K562 (cell line): Measurements from ENCODE around the gene NAP1L4. TPM values are rescaled to one million over a fixed set of nuclear protein-coding genes. Genes with fewer than 3 reads are reported as not detected.

Source experiments
- ATAC-seq: fragments of 200-7000 bp; cut with Tn5 transposase; 3 replicates; pipeline ENCODE4 v1.9.1; 2020; ENCODE audit warnings: moderate library complexity
- BruUV-seq: library from RNA; stranded (reverse); fragments of 400-500 nt; replicated peaks from 2 replicates; lab custom pipeline; 2021; lab: Mats Ljungman, UMichigan
- CTCF ChIA-PET: fragments of 300-600 bp; formaldehyde crosslinking; extraction: SDS; loops from one replicate; lab custom pipeline; 2021; ENCODE audit warnings: low intra/inter-chr PET ratio; lab: Yijun Ruan, JAX
- POLR2A ChIA-PET: fragments of 300-600, 350-650 bp; sonication (Branson Sonifier 250); formaldehyde crosslinking; extraction: SDS; loops from one replicate; lab custom pipeline; 2021; ENCODE audit warnings: antibody characterized with exemption, inconsistent platforms; lab: Yijun Ruan, JAX
- DNase-seq, 4 experiments: peaks; one replicate each; pipeline versions ENCODE4 v3.0.0 to v3.0.0-alpha.2; 2011 to 2018; ENCODE audit warnings: low spot score in 3 of 4, mixed read lengths in 3 of 4; ENCODE audit errors: extremely low read depth in 1 of 4
- FAIRE-seq: peaks from 2 replicates; lab custom pipeline; 2011; peaks lifted over from hg19 to GRCh38; lab: Jason Lieb, UNC
- H2AFZ ChIP-seq: 2 replicates; pipeline ENCODE4 v1.6.0; 2011; ENCODE audit warnings: low read depth, low read length, control low read depth, inconsistent platforms
- H3K27ac ChIP-seq: fragments of 200-600 bp; 3 replicates; pipeline ENCODE4 v1.8.0; 2011; ENCODE audit warnings: low read depth, mild to moderate bottlenecking, control low read depth, inconsistent platforms, low read length, moderate library complexity, mixed read lengths; ENCODE audit errors: extremely low read depth
- H3K27me3 ChIP-seq, 2 experiments: fragments of 300-600 bp in 1 of 2; 2 replicates in 1 of 2; 3 replicates in 1 of 2; pipeline versions ENCODE4 v1.6.0 to v1.8.0; 2011; ENCODE audit warnings: inconsistent platforms in 2 of 2, low read length in 2 of 2, mild to moderate bottlenecking in 1 of 2, mixed read lengths in 1 of 2, moderate library complexity in 1 of 2; ENCODE audit not compliant: control insufficient read depth in 2 of 2, insufficient read depth in 2 of 2
- H3K36me3 ChIP-seq: fragments of 300-600 bp; 3 replicates; pipeline ENCODE4 v1.8.0; 2011; ENCODE audit warnings: mild to moderate bottlenecking, low read length, inconsistent platforms; ENCODE audit not compliant: control insufficient read depth, insufficient read depth
- H3K4me1 ChIP-seq, 2 experiments: fragments of 200-600 bp in 1 of 2; replicated peaks in 1 of 2; 2 replicates in 1 of 2; 3 replicates in 1 of 2; pipeline versions ENCODE4 v1.5.1 to v1.8.0; 2011; ENCODE audit warnings: inconsistent platforms in 2 of 2, low read length in 2 of 2, mild to moderate bottlenecking in 1 of 2, mixed read lengths in 1 of 2, moderate library complexity in 1 of 2; ENCODE audit not compliant: control insufficient read depth in 2 of 2, insufficient read depth in 2 of 2
- H3K4me2 ChIP-seq: 2 replicates; pipeline ENCODE4 v1.6.1; 2011; ENCODE audit warnings: low read length, control low read depth, inconsistent platforms, mixed read lengths; ENCODE audit not compliant: insufficient read depth
- H3K4me3 ChIP-seq: fragments of 200-600 bp; sonication (generic), shearing (Covaris generic); 2 replicates; pipeline ENCODE4 v1.5.1; 2016; ENCODE audit warnings: control low read depth, inconsistent platforms
- H3K79me2 ChIP-seq: fragments of 200-600 bp; 3 replicates; pipeline ENCODE4 v1.8.0; 2011; ENCODE audit warnings: low read length, inconsistent platforms; ENCODE audit not compliant: control insufficient read depth, insufficient read depth
- H3K9ac ChIP-seq, 2 experiments: 2 replicates each; pipeline versions ENCODE4 v1.6.0 to v1.6.1; 2011; ENCODE audit warnings: low read depth in 2 of 2, low read length in 2 of 2, control low read depth in 1 of 2, inconsistent platforms in 1 of 2, mild to moderate bottlenecking in 1 of 2, mixed read lengths in 1 of 2; ENCODE audit not compliant: insufficient read depth in 1 of 2
- H3K9me1 ChIP-seq: one replicate; pipeline ENCODE4 v1.6.0; 2011; ENCODE audit warnings: inconsistent platforms, mild to moderate bottlenecking, low read length, moderate library complexity; ENCODE audit not compliant: control insufficient read depth, insufficient read depth
- H3K9me3 ChIP-seq: replicated peaks from 2 replicates; pipeline ENCODE4 v1.5.1; 2011; ENCODE audit warnings: low read depth, low read length, inconsistent platforms; ENCODE audit not compliant: control insufficient read depth, insufficient read depth
- H4K20me1 ChIP-seq: replicated peaks from 2 replicates; pipeline ENCODE4 v1.6.1; 2011; ENCODE audit warnings: low read length, inconsistent platforms, mixed read lengths; ENCODE audit not compliant: control insufficient read depth, insufficient read depth
- BHLHE40 ChIP-seq: IDR thresholded peaks from 2 replicates; pipeline ENCODE4 v1.6.1; 2011; ENCODE audit warnings: low read length, improper control_type of control experiment
- BRD9 ChIP-seq: fragments of 450-650 bp; IDR thresholded peaks from 2 replicates; pipeline ENCODE4 v1.6.1; 2018; ENCODE audit warnings: low read depth; ENCODE audit not compliant: partially characterized antibody
- FOXJ2 ChIP-seq: fragments of 200-800 bp; sonication (Bioruptor generic); IDR thresholded peaks from 2 replicates; pipeline ENCODE4 v1.6.1; 2016; ENCODE audit warnings: missing genetic modification characterization, missing compliant biosample characterization
- NFIC ChIP-seq: fragments of 450-650 bp; IDR thresholded peaks from 2 replicates; pipeline ENCODE4 v1.6.1; 2017; ENCODE audit warnings: mild to moderate bottlenecking, inconsistent platforms
- POLR2A ChIP-seq: fragments of 450-650 bp; conservative IDR thresholded peaks from 2 replicates; pipeline ENCODE4 v1.6.1; 2016
- ZC3H8 ChIP-seq: fragments of 450-650 bp; IDR thresholded peaks from 2 replicates; pipeline ENCODE4 v1.6.1; 2017
- WGBS: fragments of 100-300 bp; shearing (Covaris generic); methylation state at CpG from one replicate; pipeline ENCODE4 v1.1.6; 2016; ENCODE audit warnings: low coverage, mixed read lengths; ENCODE audit not compliant: insufficient coverage; ENCODE audit errors: missing lambda C conversion rate; 5-methylcytosine and 5-hydroxymethylcytosine counted together
- in situ Hi-C: fragments of 300-500 bp; cut with MboI; formaldehyde crosslinking; loops from 4 replicates; pipeline ENCODE4 v1.15.0; 2018; ENCODE audit warnings: inconsistent platforms, mixed read lengths
- intact Hi-C: fragments of 100-400 bp; cut with micrococcal nuclease; formaldehyde crosslinking; loops from 2 replicates; pipeline ENCODE4 v1.14.2; 2022
- polyA plus RNA-seq, 8 experiments: library from polyadenylated mRNA; depleted of rRNA in 4 of 8; stranded (reverse) in 5 of 8; unstranded in 3 of 8; fragments of >200 nt; fragmentation: Nextera tagmentation in 2 of 8; fragmentation: Illumina TruSeq in 1 of 8; extraction: Ambion mirVana in 2 of 8; extraction: Trizol in 1 of 8; gene quantifications; 2 replicates each; pipeline versions ENCODE4 v1.2.1 to v1.2.3, GENCODE V29; 2011 to 2014; ENCODE audit warnings: inconsistent platforms in 1 of 8, missing spikeins in 1 of 8
- total RNA-seq, 7 experiments: library from RNA; depleted of rRNA in 6 of 7; stranded (reverse); fragments of >200 nt in 6 of 7; fragmentation: Illumina TruSeq in 2 of 7; extraction: Trizol in 2 of 7; gene quantifications; 2 replicates each; pipeline versions ENCODE4 v1.2.1 to v1.2.3, GENCODE V29; 2011 to 2021; ENCODE audit warnings: low replicate concordance in 1 of 7
- TF ChIP-seq, protein P1 (sequence below): fragments of 250-450 bp; sonication (Bioruptor Pico); IDR thresholded peaks from 2 replicates; pipeline ENCODE4 v1.9.0; 2021; ENCODE audit warnings: mild to moderate bottlenecking
- TF ChIP-seq, protein P2 (sequence below), 2 experiments: fragments of 250-450 bp in 1 of 2; fragments of 450-650 bp in 1 of 2; sonication (Bioruptor Pico) in 1 of 2; IDR thresholded peaks; 2 replicates each; pipeline versions ENCODE4 v1.6.1 to v1.8.0; 2016 to 2021; ENCODE audit warnings: mild to moderate bottlenecking in 2 of 2, moderate library complexity in 2 of 2, missing compliant biosample characterization in 1 of 2, missing genetic modification characterization in 1 of 2
- TF ChIP-seq, protein P3 (sequence below), 2 experiments: fragments of 450-650 bp; formaldehyde crosslinking in 1 of 2; IDR thresholded peaks; 2 replicates each; pipeline versions ENCODE4 v1.4.0 to v1.6.1; 2014 to 2020; ENCODE audit warnings: mild to moderate bottlenecking in 2 of 2, borderline replicate concordance in 1 of 2, low read depth in 1 of 2
- TF ChIP-seq, protein P4 (sequence below), 2 experiments: IDR thresholded peaks; 2 replicates each; pipeline ENCODE4 v1.6.1; 2011; ENCODE audit warnings: borderline replicate concordance in 1 of 2, control low read depth in 1 of 2, low read depth in 1 of 2, low read length in 1 of 2, mild to moderate bottlenecking in 1 of 2, mixed read lengths in 1 of 2, moderate library complexity in 1 of 2; ENCODE audit not compliant: insufficient read depth in 1 of 2, insufficient read length in 1 of 2, poor library complexity in 1 of 2, severe bottlenecking in 1 of 2; ENCODE audit errors: extremely low read depth in 1 of 2

NAP1L4 gene
- total and polyA plus RNA-seq, 9 of the 15 experiments (the other 6 are each of a cell fraction or from before 2014, with no cell fraction given), result 34.1 to 237 (median 179) TPM

DNA sequence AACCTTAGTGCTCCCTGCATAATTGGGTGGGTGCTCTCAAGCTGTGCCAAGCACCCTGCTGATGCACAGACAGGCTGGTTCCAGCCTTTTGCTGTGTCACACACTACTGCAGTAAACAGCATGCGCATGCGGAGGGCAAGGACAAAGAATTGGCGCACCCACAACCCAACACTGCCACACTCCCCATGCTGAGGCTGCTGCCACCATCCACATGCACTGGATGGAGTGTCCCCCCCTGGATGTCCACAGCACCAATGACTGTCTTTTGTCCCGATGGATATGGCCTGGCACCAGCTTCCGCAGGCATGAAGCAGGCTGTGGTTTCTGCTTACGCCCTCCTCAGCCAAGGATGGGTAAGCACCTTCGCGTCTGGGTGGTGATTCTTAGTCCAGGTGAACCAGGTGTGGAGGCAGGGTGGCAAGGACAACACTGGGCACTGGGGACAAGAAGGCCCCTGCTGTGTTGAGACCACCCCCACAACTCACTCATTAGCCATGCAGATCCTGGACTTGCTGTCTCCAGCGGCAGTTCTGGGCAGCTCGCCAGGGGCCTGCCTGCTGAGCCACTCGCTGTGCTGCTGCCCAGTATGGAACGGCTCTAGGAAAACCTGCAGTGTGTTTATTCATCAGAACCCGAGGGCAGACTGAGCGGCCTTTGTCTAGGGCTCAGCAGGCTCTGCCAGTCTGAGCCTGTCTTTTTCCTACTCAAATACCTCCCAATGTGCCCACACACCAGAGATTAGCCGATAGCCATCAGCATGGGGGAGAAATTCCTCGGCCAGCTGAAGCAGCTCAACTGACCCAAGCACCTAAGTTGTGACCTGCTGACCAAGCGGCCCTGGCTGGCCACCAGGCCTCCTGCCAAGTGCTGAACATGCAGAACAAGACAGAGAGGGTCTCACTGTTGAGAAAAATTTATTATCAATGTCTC, 8.2 kb upstream of the NAP1L4 start:
- Histone ChIP-seq H3K9ac (peak overlapping the region in 1 of 2 experiments; percentile 73; a peak in 1 of 4 replicates), H4K20me1 (no peaks in the 10 kb centered on the region), H3K4me3 (no peak overlapping the region), H3K27ac (no peak overlapping the region), H3K9me3 (no peaks in the 10 kb centered on the region), H3K36me3 (peaks cover 50% of the 10 kb centered on the region; the same call in 2 of the 3 replicates), H3K4me1 (peaks cover 0 to 6% of the 10 kb centered on the region in 2 experiments; a peak in 2 of 5 replicates), H3K9me1 (peaks cover 2% of the 10 kb centered on the region), H3K27me3 (no peaks in the 10 kb centered on the region), H2AFZ (no peak overlapping the region), H3K4me2 (no peak overlapping the region), H3K79me2 (no peaks in the 10 kb centered on the region)
- BruUV-seq, result no TSS peak
- ChIA-PET POLR2A (interaction anchor here (0.7 to 2.8 kb wide), 7 partner anchors 9 to 459 kb away, joined by 3 to 15 read pairs (median 3); partner anchors contain the start of genes NAP1L4 and PHLDA2), CTCF (no interaction called here)
- in situ Hi-C loops (no loop called here), intact Hi-C loops (no loop called here)
- WGBS, result 83% methylated on average over 17 of the region's 17 CpGs
- FAIRE-seq, result no peak
- no peak for ATAC-seq
- DNase-seq, result no peak
- TF ChIP-seq, protein P1, sequence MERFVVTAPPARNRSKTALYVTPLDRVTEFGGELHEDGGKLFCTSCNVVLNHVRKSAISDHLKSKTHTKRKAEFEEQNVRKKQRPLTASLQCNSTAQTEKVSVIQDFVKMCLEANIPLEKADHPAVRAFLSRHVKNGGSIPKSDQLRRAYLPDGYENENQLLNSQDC (CRISPR knock-in tag), result no peak
- peak; percentile 43 for TF ChIP-seq NFIC
- no peak for TF ChIP-seq BRD9
- TF ChIP-seq BHLHE40, result no peak
- TF ChIP-seq FOXJ2, result no peak
- TF ChIP-seq, protein P2, sequence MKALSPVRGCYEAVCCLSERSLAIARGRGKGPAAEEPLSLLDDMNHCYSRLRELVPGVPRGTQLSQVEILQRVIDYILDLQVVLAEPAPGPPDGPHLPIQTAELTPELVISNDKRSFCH (CRISPR knock-in tag; IDR thresholded peaks at IDR 0.05), result no peak
- TF ChIP-seq, protein P2 (tag; IDR thresholded peaks at IDR 0.05), result no peak
- TF ChIP-seq POLR2A, result 0 out of 2 replicates have a peak, but pooled peaks have one; percentile 24
- no peak for TF ChIP-seq ZC3H8
- TF ChIP-seq, protein P3, sequence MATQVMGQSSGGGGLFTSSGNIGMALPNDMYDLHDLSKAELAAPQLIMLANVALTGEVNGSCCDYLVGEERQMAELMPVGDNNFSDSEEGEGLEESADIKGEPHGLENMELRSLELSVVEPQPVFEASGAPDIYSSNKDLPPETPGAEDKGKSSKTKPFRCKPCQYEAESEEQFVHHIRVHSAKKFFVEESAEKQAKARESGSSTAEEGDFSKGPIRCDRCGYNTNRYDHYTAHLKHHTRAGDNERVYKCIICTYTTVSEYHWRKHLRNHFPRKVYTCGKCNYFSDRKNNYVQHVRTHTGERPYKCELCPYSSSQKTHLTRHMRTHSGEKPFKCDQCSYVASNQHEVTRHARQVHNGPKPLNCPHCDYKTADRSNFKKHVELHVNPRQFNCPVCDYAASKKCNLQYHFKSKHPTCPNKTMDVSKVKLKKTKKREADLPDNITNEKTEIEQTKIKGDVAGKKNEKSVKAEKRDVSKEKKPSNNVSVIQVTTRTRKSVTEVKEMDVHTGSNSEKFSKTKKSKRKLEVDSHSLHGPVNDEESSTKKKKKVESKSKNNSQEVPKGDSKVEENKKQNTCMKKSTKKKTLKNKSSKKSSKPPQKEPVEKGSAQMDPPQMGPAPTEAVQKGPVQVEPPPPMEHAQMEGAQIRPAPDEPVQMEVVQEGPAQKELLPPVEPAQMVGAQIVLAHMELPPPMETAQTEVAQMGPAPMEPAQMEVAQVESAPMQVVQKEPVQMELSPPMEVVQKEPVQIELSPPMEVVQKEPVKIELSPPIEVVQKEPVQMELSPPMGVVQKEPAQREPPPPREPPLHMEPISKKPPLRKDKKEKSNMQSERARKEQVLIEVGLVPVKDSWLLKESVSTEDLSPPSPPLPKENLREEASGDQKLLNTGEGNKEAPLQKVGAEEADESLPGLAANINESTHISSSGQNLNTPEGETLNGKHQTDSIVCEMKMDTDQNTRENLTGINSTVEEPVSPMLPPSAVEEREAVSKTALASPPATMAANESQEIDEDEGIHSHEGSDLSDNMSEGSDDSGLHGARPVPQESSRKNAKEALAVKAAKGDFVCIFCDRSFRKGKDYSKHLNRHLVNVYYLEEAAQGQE (IDR thresholded peaks at IDR 0.05; ENCODE audit: borderline replicate concordance), result no peak
- TF ChIP-seq, protein P3 (CRISPR knock-in tag; IDR thresholded peaks at IDR 0.05; ENCODE audit: low read depth), result no peak
- TF ChIP-seq, protein P4, sequence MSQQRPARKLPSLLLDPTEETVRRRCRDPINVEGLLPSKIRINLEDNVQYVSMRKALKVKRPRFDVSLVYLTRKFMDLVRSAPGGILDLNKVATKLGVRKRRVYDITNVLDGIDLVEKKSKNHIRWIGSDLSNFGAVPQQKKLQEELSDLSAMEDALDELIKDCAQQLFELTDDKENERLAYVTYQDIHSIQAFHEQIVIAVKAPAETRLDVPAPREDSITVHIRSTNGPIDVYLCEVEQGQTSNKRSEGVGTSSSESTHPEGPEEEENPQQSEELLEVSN (IDR thresholded peaks at IDR 0.05; ENCODE audit: borderline replicate concordance in 1 of 2, extremely low read depth in 1 of 2, insufficient read depth in 1 of 2, insufficient read length in 1 of 2, low read depth in 1 of 2, low read length in 1 of 2, poor library complexity in 1 of 2, severe bottlenecking in 1 of 2), result no peak
